Measurements from ENCODE around the gene TSPAN14.
"Not testable (repeated sequence)": the region's sequence is repeated elsewhere in the genome, so short reads cannot be mapped to it uniquely, and the experiment has no call there.

DNA sequence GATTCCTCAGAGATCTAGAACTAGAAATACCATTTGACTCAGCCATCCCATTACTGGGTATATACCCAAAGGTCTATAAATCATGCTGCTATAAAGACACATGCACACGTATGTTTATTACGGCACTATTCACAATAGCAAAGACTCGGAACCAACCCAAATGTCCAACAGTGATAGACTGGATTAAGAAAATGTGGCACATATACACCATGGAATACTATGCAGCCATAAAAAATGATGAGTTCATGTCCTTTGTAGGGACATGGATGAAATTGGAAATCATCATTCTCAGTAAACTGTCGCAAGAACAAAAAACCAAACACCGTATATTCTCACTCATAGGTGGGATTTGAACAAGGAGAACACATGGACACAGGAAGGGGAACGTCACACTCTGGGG is 26.3 kb downstream of the TSPAN14 start:
- TF ChIP-seq EZH2 (IDR thresholded peaks at IDR 0.05); POLR2AphosphoS5 (IDR thresholded peaks at IDR 0.05; ENCODE audit: borderline replicate concordance, low read depth, low read length): not testable (repeated sequence)

Measured in SK-N-MC (cell line).